GM18951 (cell line): ENCODE data around the gene LZTS2.
A peak's percentile ranks its signal among the peaks of the same experiment; 100 is the strongest.

ENCODE experiments used
- POLR2A ChIP-seq: IDR thresholded peaks from 4 replicates; pipeline ENCODE4 v1.6.1; 2011; ENCODE audit warnings: mild to moderate bottlenecking; ENCODE audit not compliant: insufficient read length, insufficient read depth; ENCODE audit errors: extremely low read depth
- in situ Hi-C: fragments of 300-500 bp; cut with MboI; formaldehyde crosslinking; loops from one replicate; pipeline ENCODE4 v1.12.0; 2022; ENCODE audit warnings: low sequenced_read_pairs, mixed read lengths, inconsistent platforms; ENCODE audit not compliant: unreplicated experiment

LZTS2 gene

DNA sequence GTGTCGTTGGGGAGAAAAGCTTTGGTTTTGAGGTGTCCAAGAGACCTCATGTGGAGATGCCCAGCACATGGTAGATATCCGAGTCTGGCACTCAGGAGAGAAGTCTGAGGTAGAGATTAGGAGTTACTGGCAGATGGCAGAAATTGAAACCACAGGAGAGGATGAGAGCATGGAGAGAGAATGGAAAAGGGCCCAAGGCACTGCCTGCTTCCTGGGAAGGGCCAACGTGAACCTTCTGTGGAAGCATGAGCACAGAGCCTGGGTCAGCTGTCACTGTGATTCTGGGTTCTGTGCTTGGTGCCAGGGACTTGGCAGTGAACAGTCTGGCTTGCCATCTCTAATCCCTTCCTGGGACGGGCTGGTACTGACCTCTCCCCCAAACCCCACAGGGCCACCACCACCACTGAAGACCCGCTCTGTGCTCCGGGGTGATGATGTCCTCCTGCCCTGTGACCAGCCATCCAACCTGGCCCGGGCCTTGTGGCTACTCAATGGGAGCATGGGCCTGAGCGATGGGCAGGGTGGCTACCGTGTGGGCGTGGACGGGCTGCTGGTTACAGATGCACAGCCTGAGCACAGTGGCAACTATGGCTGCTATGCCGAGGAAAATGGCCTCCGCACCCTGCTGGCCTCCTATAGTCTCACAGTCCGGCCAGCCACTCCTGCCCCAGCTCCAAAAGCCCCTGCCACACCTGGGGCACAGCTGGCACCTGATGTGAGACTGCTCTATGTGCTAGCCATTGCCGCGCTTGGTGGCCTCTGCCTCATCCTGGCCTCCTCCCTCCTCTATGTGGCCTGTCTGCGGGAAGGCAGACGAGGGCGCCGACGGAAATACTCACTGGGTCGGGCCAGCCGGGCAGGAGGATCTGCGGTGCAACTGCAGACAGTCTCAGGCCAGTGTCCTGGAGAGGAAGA, 16.4 kb upstream of the LZTS2 start:
- no peak for TF ChIP-seq POLR2A
- in situ Hi-C loops: no loop called here

- in situ Hi-C loops: no loop called here
- no peak for TF ChIP-seq POLR2A
These were observed 15.5 kb upstream of the LZTS2 start for GRCh38 chr10:100983868-100984671.

GRCh38 chr10:100984672-100985177, 14.9 kb upstream of the LZTS2 start:
- TF ChIP-seq POLR2A: no peak
- in situ Hi-C loops: no loop called here

DNA sequence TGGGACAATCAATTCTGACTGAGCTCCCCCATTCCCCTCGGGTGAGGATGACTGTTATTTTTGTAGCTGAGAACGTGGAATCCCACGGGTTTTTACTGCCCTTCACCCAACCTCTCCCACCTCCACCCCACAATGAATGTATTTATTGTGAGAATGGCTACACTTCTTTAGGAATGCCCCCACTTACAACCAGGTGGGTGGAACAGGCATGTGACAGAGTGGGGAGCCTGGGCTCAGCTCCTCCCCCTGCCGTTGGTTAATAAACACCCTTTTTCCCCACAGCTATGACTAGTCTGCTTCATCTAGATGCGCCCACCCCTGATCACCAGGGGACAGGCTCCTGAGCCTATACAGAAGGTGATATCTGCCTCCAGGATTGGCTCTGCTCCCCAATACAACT, 14.3 kb upstream of the LZTS2 start:
- in situ Hi-C loops: no loop called here
- no peak for TF ChIP-seq POLR2A

DNA sequence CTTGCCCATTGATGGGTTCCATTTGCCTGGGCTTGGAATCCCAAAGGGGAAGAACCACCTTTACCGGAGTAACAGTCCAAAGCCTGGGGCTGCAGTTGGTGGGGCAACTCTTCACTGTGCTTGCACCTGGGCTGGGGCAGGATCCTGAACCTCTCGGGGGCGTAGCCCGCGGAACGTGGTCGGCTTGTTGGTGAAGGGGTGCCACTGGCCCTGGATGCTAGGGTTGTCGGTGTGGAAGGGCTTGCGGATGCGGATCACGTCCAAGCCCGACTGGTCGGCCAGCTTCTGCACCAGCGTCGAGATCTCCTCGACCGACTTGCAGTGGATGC, 13.0 kb upstream of the LZTS2 start:
- in situ Hi-C loops: no loop called here
- no peak for TF ChIP-seq POLR2A

- in situ Hi-C loops: no loop called here
- TF ChIP-seq POLR2A: peak; percentile 83
These were observed 12.5 kb upstream of the LZTS2 start, which contains the start of the genes MRPL43 and TWNK for GRCh38 chr10:100986952-100987684. Gene MRPL43 (minus strand): TSS chr10:100987497. CDS start chr10:100987443, 54 bp downstream. Gene TWNK (plus strand): TSS chr10:100987543. CDS start chr10:100988211, 668 bp downstream.

GRCh38 chr10:100987685-100988049, 11.9 kb upstream of the LZTS2 start:
- TF ChIP-seq POLR2A: no peak
- in situ Hi-C loops: no loop called here

DNA sequence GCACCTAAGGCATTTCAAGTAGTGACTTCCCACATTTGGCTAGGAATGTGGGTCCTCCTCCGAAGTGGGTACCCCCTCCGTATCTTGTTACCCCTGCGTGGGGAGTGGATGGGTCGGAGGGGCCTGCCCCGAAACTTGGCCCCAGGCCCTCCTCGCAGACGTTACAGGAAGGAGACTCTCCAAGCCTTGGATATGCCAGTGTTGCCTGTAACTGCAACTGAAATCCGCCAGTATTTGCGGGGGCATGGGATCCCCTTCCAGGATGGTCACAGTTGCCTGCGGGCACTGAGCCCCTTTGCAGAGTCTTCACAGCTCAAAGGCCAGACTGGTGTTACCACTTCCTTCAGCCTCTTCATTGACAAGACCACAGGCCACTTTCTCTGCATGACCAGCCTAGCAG, 11.4 kb upstream of the LZTS2 start:
- no peak for TF ChIP-seq POLR2A
- in situ Hi-C loops: no loop called here

DNA sequence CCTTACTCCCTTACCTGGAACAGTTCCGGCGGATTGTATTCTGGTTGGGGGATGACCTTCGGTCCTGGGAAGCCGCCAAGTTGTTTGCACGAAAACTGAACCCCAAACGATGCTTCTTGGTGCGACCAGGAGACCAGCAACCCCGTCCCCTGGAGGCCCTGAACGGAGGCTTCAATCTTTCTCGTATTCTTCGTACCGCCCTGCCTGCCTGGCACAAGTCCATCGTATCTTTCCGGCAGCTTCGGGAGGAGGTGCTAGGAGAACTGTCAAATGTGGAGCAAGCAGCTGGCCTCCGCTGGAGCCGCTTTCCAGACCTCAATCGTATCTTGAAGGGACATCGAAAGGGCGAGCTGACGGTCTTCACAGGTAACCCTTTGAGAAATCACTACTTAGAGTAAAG, 10.5 kb upstream of the LZTS2 start:
- in situ Hi-C loops: no loop called here
- TF ChIP-seq POLR2A: no peak

DNA sequence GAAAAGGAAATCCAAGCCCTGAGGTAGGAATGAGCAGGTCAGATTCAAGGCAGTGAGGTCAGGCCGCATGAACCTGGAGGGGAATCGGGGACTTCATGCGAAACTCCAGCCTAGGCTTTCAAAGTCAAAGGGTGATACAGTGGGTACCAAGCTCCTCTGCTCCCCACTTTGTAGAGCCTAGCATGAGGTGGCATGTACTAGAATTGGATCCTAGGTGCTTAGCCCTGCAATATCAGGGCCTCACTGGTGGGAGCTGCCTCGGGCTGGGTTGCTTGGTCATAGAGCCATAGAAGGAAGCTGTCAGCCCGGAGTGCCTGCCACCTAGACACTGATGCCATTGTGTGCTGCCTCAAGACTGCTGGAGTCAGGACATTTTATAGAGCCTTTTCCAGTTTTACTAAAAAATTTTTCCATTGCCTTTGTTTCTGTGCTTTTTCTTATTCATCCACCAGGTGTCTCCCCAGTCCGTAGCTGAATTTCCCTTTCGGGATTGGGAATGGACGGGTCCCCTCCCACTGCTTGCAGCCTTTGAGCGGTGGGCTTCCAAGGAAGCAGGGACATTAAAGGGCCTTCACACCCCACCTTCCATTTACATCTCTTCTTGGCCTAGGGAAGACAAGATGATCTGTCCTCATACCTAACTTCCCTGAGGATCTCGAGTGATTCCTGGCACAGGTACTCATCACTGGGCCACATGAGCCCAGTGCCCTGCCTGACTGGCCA, 5.5 kb upstream of the LZTS2 start:
- in situ Hi-C loops: no loop called here
- TF ChIP-seq POLR2A: no peak

DNA sequence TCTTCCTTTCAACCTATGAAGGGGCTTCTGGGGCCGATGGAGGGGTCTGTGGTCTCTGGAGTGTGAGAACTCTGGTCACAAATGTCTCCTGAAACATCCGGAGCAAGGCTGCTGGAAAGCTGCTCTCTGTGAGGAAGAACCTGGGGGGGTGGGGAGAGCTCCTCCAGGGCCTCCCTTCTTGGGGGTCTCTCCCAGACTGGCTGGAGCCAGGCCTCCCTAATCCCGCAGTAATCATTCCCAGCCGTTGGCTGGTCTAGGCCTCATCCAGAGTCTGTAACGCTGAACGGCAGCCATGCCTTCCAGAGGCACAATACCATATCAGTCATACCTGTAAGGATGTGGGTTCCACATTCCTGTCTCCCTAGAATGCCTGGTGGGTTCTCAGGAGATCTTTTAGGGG, 4.4 kb upstream of the LZTS2 start:
- in situ Hi-C loops: no loop called here
- no peak for TF ChIP-seq POLR2A

DNA sequence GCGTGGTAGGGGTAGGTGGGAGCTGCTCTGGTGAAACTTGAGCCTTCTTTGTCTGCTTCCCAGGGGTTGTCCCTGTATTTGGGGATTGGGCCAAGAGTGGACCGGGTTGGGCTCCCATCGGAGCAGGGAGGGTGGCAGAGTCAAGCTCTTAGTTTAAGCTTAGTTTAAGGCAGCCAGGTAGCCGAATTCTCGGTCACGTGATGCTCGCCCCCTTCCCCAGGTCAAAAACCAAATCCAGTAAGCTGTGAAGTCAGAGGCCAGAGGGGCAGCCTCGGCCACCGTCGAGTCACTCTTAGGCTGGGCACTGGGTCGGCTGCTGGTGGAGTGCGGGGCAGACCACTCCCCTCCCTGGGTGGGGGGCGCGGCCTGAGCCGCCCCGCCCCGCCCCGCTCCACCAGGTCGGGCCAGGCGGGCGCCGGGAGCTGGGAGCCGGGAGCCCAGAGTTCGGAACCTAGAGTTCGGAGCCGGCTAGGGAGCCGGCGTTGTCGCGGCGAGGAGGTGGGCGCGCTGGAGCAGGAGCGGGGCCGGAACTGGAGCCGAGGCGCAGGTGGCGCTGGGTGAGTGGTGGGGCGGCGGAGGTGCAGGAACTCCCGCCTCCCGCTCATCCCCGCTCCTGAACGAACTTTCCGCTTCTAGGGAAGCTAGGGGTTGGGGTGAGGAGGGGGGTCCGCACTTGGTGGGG, 2.8 kb upstream of the LZTS2 start:
- TF ChIP-seq POLR2A: peak; percentile 48
- in situ Hi-C loops: no loop called here
